NCI-H146 treated with DMSO at 0.1 percent for 48 hours (cell line): ENCODE measurements around the gene RGS12.

Experiments used
- DNase-seq: peaks from one replicate; lab custom pipeline; 2025; ENCODE audit not compliant: unreplicated experiment; lab: John Stamatoyannopoulos, UW

Gene RGS12

GRCh38 chr4:3276986-3277385 is 15.8 kb upstream of the RGS12 start:
- no peak for DNase-seq

DNA sequence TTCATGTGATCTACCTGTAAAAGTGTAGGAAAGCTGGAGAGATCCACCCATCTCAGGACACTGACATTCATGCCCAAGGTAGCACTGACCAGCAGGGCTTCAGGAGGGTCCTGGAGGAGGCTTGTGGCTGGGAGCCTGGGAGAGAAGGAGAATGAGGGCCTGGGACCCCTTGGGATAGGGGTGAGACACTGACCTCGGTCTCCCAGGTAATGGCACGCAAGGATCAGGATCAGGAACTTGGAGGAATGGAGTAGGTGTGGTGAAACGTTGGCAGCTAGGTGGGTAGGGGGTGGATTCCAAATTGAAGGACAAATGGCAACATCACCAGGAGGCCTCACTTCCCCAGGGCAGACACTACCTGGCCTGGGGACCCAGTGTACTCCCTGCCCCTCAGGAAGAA is 12.4 kb upstream of the RGS12 start:
- no peak for DNase-seq

GRCh38 chr4:3283483-3283882 is 9.3 kb upstream of the RGS12 start:
- DNase-seq = no peak

GRCh38 chr4:3283916-3284315 is 8.9 kb upstream of the RGS12 start:
- DNase-seq = no peak

- no peak for DNase-seq
These were observed 7.9 kb upstream of the RGS12 start for GRCh38 chr4:3284734-3285557.

GRCh38 chr4:3285558-3286334 is 7.1 kb upstream of the RGS12 start:
- DNase-seq = no peak

DNA sequence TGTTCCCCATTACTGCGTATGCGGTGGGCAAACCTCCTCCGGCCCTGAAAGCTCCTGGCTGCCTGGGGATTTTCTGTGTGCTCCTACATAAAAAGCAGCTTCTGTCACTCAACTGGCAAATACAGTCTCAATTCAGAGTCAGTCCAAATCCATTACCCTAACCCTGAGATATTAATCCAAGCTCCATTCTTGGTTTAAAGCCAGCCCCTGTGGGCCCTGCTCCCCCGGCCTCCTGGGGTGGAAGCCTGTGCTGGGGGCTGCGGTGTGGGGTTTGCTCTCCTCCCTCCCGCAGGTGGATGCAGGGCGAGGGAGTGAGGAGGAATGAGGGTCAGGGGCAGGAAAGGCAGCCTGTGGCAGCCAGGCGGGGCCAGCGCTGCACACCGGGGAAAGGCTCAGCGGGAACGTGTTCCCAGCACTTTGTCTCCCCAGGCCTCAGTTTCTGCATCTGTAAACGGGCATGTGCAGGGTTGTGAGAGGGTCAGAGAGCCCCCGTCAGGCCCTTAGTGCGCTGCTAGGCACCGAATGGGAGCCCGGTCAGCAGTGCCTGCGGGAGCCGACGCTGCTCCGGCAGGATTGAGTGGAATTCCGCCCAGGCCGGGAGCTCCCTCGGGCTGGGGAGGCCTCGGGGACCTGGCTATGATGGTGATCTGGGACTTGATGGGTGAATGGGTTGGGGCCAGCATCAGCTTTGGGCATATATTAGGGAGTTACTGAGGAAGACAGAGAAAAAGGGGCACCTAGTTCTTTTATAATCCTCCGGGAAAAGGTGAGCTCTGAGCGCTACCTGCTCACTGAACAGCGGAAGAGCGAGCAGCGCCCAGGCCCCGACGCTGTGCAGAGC is 6.3 kb upstream of the RGS12 start:
- no peak for DNase-seq

GRCh38 chr4:3287271-3287971 is 5.4 kb upstream of the RGS12 start:
- no peak for DNase-seq

DNA sequence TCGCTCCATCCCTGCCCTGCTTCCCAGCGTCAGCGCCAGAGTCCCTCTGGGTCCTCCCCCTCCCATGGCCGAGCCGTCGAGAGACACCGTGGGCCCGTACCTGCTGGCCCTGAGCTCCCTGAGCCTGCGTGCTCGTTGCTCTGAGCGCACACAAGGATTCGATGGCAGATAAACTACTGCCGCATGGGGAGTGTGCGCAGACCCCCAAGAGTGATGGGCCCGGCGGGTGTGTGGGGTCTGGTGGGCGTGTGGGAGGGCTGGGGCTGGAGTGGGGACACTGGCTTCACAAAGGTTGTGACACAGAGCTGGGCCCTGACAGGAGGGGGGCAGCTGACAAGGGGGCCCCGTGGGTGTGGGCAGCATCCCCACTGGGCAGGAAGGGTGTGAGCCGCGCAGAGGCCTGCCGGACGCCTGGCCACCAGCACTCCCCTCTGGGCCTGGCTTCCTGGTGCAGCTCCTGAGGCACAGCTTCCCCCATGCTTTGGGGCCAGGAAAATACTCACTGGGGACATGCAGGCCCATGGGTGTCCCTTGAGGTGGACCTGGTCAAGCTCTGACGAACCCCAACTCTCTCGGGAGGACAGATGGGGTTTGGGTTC is 4.8 kb upstream of the RGS12 start:
- DNase-seq = no peak

DNA sequence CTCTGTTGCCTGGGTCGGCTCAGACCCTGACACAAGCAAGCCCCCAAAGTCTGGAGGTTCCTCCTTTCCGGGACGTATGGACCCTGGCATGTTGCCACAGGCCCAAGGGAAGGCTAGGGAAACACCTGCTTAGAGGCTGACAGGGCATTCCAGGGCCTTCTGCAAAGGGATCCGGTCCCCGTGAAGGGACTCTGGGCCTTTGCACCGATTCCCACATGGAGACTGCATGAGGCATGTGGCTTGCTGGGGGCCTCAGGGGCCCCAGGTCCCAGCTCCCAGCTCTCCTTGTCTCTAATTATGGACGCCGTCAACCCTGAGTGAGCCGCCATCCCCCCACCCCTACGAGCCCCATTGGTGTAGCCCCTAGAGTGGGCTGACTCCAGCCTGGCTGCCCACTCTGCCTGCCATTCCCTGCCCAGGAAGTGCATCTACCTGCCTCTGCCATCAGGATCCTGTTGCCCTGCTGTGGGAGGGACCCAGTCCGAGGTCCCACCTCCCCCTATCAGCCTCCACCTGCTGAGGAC is 4.2 kb upstream of the RGS12 start:
- DNase-seq = no peak

- no peak for DNase-seq
These were observed 2.3 kb upstream of the RGS12 start for GRCh38 chr4:3290476-3290875.

GRCh38 chr4:3290889-3291321 is 1.9 kb upstream of the RGS12 start:
- DNase-seq = no peak

DNA sequence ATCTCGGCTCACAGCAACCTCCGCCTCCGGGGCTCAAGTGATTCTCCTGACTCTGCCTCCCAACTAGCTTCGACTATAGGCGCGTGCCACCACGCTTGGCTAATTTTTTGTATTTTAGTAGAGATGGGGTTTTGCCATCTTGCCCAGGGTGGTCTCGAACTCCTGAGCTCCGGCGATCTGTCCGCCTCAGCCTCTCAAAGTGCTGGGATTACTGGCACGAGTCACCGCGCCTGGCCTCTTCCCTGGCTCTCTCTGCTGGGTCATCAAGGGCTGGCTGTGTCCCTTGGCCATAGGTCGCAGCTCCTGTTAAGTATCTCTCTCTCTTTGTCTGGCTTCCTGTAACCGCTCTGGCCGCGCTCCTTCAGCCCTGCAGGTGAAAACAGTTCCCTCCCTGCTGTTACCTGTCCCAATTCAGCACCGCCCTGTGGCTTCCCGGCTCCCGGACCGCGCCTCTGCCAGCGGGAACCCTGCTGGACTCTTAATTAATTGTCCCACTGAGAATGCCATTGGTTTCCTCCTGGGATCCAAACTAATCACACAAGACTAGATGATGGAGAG is 1.3 kb upstream of the RGS12 start:
- DNase-seq = peak; percentile 81

DNA sequence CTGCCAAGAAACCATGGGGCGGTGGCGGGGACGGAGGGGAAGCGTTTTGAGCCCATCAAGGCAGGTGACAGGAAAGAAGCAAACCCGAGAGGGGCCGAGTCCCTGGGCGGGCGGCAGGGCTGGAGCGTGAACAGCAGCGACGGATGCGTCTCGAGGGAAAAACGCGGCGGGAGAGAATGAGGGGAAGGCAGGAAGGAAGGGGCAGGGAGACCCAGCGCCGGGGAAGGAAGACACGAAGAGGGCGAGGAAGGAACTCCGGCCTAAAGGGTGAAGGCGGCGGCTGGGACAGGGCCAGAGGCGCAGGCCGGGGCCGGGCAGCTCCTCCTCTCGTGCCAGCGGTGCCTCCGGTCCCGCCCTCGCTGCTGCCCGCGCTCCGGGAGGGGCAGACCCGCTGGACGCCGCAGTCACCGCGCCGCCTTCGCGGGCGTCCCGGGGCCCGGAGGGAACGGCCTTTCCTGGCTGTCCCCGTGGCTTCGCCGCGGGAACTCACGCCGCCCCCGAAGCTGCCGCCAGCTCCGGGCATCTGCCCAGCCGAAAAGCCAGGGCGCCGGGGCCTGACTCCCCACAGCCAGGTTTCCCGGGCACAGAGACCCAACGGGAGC is 751 bp upstream of the RGS12 start:
- peak; percentile 81 for DNase-seq

DNA sequence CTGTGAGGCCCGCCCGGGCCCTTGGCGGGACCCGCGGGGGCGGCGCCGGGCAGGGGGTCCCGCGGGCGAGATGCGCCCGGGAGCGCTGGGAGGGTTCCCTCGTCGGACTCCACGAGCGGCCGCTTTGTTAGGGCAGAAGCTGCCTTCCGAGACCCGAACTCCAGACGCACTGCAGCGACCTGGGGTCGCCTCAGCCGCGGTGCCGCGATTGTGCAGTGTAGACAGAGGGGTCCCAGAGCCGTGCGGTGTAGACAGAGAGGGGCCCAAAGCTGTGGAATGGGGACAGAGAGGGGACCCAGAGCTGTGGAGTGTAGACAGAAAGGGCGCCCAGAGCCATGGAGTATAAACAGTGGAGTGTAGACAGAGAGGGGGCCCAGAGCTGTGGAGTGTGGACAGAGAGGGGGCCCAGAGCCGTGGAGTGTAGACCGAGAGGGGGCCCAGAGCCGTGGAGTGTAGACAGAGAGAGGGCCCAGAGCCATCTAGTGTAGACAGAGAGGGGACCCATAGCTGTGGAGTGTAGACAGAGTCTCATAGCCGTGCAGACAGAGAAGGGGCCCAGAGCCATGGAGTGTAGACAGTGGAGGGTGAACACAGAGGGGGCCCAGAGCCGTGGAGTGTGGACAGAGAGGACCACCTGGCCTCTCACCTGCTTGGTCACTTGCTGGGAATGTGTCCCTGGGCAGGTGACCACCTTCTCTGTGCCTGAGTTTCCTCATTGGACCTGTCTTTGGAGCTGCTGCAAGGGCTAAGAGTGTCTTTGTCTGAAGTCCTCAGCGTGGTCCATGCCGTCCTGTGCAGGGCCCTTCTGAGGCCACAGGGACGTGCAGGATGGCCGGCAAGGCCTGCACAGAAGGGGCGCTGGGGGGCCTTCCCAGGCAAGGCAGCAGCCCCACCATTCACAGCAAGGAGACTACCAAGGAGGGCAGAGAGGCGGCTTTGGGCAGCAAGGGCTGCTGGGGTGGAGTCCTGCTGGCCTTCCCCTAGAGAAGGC is 875 bp downstream of the RGS12 start:
- DNase-seq = no peak

DNA sequence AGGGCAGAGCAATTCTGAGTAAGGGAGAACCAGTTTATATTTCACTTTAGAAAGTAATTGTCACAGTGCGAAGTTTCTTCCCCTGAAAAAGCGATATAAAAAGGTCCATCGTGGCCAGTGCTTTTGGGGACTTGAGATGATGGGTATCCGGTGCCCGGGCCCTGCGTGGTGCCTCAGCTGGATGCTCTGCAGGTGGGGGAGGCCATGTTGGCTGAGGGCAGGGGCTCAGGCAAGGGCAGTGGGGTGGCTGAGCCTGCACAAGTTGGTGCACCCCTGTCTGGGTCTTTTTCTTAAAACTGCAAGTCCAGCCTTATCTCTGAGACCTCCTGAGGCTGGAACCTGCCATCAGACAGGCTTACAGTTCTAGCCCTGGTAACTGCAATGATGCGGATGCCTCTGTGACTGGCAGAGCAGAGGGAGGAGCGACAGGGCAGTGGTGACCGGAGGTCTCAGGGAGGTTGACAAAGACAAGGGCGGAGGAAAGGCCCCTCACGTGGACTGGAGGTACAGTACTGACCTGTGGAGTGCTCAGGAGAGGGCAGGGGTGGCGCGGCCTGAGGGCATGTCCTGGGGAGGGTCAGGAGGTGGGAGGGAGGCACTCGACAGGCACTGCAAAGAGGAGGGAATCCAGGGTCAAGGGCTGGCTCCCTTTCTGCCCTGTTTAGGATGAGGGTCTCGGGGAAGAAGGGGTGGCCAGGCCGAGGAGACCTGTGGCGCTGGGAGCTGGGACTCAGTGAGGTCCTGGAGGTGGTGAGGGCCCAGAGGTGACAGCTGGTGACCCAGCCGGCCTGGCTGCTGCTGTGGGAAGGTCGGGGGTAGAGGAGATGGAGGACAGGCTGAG is 1.8 kb downstream of the RGS12 start:
- DNase-seq = no peak

- DNase-seq = no peak
These were observed 3.2 kb downstream of the RGS12 start for GRCh38 chr4:3295837-3296624.
